Smooth muscle cell (in vitro differentiated cells): Measurements from ENCODE around the gene OPCML. TPM values are rescaled to one million over a fixed set of nuclear protein-coding genes. Genes with fewer than 3 reads are reported as not detected.

Experiments used
- DNase-seq: peaks from one replicate; lab custom pipeline; 2025; ENCODE audit not compliant: unreplicated experiment; lab: John Stamatoyannopoulos, UW
- H2AFZ ChIP-seq: fragments of 200-600 bp; sonication (generic); 2 replicates; pipeline ENCODE4 v1.6.0; 2016; ENCODE audit warnings: antibody characterized with exemption, low read depth, mild to moderate bottlenecking
- H3F3A ChIP-seq: fragments of 200-600 bp; sonication (generic); 2 replicates; pipeline ENCODE4 v1.6.0; 2017; ENCODE audit warnings: antibody characterized with exemption, low read depth
- H3K27ac ChIP-seq: fragments of 200-600 bp; sonication (generic); 2 replicates; pipeline ENCODE4 v1.5.1; 2016; ENCODE audit warnings: low read depth, mild to moderate bottlenecking
- H3K27me3 ChIP-seq: fragments of 200-600 bp; sonication (generic); 2 replicates; pipeline ENCODE4 v1.6.1; 2016; ENCODE audit warnings: low read depth, mild to moderate bottlenecking
- H3K36me3 ChIP-seq: fragments of 200-600 bp; sonication (generic); 2 replicates; pipeline ENCODE4 v1.5.1; 2016; ENCODE audit warnings: low read depth
- H3K4me1 ChIP-seq: fragments of 200-600 bp; sonication (generic); 2 replicates; pipeline ENCODE4 v1.5.1; 2016; ENCODE audit warnings: low read depth
- H3K4me2 ChIP-seq: fragments of 200-600 bp; sonication (generic); 2 replicates; pipeline ENCODE4 v1.6.0; 2016; ENCODE audit warnings: mild to moderate bottlenecking
- H3K4me3 ChIP-seq: fragments of 200-600 bp; sonication (generic); 2 replicates; pipeline ENCODE4 v1.5.1; 2016; ENCODE audit warnings: mild to moderate bottlenecking
- H3K79me2 ChIP-seq: fragments of 200-600 bp; sonication (generic); 2 replicates; pipeline ENCODE4 v1.6.0; 2016; ENCODE audit warnings: low read depth, mild to moderate bottlenecking
- H3K9ac ChIP-seq: fragments of 200-600 bp; sonication (generic); 2 replicates; pipeline ENCODE4 v1.6.0; 2016; ENCODE audit warnings: low read depth
- H3K9me3 ChIP-seq: fragments of 200-600 bp; sonication (generic); replicated peaks from 2 replicates; pipeline ENCODE4 v1.5.1; 2016; ENCODE audit warnings: low read depth
- H4K20me1 ChIP-seq: fragments of 200-600 bp; sonication (generic); 2 replicates; pipeline ENCODE4 v1.6.0; 2016; ENCODE audit warnings: low read depth
- WGBS: methylation state at CpG from one replicate; pipeline ENCODE4 v1.1.7; 2016; ENCODE audit warnings: low lambda C conversion rate; 5-methylcytosine and 5-hydroxymethylcytosine counted together
- polyA plus RNA-seq: library from polyadenylated mRNA; unstranded; fragments of >200 nt; fragmentation: Nextera tagmentation; extraction: Ambion mirVana; gene quantifications from 2 replicates; pipeline ENCODE4 v1.2.1, GENCODE V29; 2016
- total RNA-seq: library from RNA; depleted of rRNA; stranded (reverse); fragments of >200 nt; gene quantifications from 2 replicates; pipeline ENCODE4 v1.2.3, GENCODE V29; 2014
- TF ChIP-seq, protein P1 (sequence below): fragments of 200-600 bp; sonication (generic); IDR thresholded peaks from 2 replicates; pipeline ENCODE4 v1.5.1; 2017; ENCODE audit warnings: borderline replicate concordance, mild to moderate bottlenecking, antibody characterized with exemption; ENCODE audit not compliant: insufficient read depth, poor library complexity, severe bottlenecking

The OPCML gene
- total and polyA plus RNA-seq, 2 experiments from 2014 or later, result 0.42 to 0.58 TPM

- Histone ChIP-seq H3K9ac (no peak overlapping the region), H3K9me3 (no peaks in the 10 kb centered on the region), H3K4me3 (no peak overlapping the region), H3F3A (no peaks in the 10 kb centered on the region), H3K27me3 (peaks cover 58% of the 10 kb centered on the region), H4K20me1 (no peaks in the 10 kb centered on the region), H2AFZ (no peak overlapping the region), H3K36me3 (no peaks in the 10 kb centered on the region), H3K79me2 (no peaks in the 10 kb centered on the region), H3K4me1 (no peaks in the 10 kb centered on the region), H3K27ac (no peak overlapping the region), H3K4me2 (no peak overlapping the region)
- no peak for DNase-seq
- TF ChIP-seq, protein P1, sequence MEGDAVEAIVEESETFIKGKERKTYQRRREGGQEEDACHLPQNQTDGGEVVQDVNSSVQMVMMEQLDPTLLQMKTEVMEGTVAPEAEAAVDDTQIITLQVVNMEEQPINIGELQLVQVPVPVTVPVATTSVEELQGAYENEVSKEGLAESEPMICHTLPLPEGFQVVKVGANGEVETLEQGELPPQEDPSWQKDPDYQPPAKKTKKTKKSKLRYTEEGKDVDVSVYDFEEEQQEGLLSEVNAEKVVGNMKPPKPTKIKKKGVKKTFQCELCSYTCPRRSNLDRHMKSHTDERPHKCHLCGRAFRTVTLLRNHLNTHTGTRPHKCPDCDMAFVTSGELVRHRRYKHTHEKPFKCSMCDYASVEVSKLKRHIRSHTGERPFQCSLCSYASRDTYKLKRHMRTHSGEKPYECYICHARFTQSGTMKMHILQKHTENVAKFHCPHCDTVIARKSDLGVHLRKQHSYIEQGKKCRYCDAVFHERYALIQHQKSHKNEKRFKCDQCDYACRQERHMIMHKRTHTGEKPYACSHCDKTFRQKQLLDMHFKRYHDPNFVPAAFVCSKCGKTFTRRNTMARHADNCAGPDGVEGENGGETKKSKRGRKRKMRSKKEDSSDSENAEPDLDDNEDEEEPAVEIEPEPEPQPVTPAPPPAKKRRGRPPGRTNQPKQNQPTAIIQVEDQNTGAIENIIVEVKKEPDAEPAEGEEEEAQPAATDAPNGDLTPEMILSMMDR, result no peak
- WGBS, result 67% methylated on average over 17 of the region's 17 CpGs
Observed at GRCh38 chr11:133156986-133157745, 375.1 kb downstream of the OPCML start.

DNA sequence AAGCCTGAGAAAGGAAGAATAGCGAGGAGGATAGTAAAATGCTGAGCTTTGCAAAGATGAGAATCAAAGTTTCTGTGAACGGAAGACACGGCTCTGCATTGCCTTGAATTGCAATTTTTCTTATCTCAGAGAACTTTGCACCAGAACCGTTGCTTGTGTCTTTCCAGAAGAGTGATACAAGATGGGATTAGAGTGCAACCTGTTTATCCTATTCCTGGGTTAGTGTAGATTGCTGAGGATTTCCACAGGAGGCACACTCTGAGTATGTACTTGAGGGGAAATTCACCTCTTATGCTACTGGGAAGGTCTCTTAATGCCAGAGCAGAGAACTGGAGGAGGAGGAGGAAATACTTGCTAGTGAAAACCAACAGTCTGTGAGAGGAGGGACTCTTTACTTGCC is 377.5 kb downstream of the OPCML start:
- Histone ChIP-seq H3K4me1 (no peaks in the 10 kb centered on the region), H3K9me3 (no peaks in the 10 kb centered on the region), H3K4me3 (no peak overlapping the region), H3F3A (no peaks in the 10 kb centered on the region), H4K20me1 (no peaks in the 10 kb centered on the region), H3K4me2 (no peak overlapping the region), H3K27ac (no peak overlapping the region), H2AFZ (no peak overlapping the region), H3K9ac (no peak overlapping the region), H3K36me3 (no peaks in the 10 kb centered on the region), H3K27me3 (peaks cover 63% of the 10 kb centered on the region), H3K79me2 (no peaks in the 10 kb centered on the region)
- TF ChIP-seq, protein P1, result no peak
- DNase-seq, result no peak
- WGBS, result 68% methylated on average over 4 of the region's 4 CpGs

- no peak overlapping the region for H3K9ac ChIP-seq
Observed at GRCh38 chr11:133154076-133154475, 378.2 kb downstream of the OPCML start.

More at GRCh38 chr11:133154076-133154475, 378.2 kb downstream of the OPCML start:
- peaks cover 59% of the 10 kb centered on the region for H3K27me3 ChIP-seq
- H3K36me3 ChIP-seq, result no peaks in the 10 kb centered on the region
- TF ChIP-seq, protein P1, result no peak
- DNase-seq, result no peak
- no peak overlapping the region for H3K27ac ChIP-seq
- WGBS, result 92% methylated on average over 8 of the region's 8 CpGs
- no peaks in the 10 kb centered on the region for H4K20me1 ChIP-seq
- peaks cover 3% of the 10 kb centered on the region for H3F3A ChIP-seq
- H3K4me2 ChIP-seq, result no peak overlapping the region
- H3K4me1 ChIP-seq, result no peaks in the 10 kb centered on the region
- H3K4me3 ChIP-seq, result no peak overlapping the region
- no peaks in the 10 kb centered on the region for H3K9me3 ChIP-seq
- no peak overlapping the region for H2AFZ ChIP-seq
- no peaks in the 10 kb centered on the region for H3K79me2 ChIP-seq
